GM12873 (cell line): ENCODE results near the gene OR6A2.

Experiments used
- CTCF ChIP-seq: IDR thresholded peaks from 2 replicates; pipeline ENCODE4 v1.5.1; 2012; ENCODE audit warnings: low read depth, mild to moderate bottlenecking, moderate library complexity, low read length, control low read depth; ENCODE audit not compliant: insufficient read depth; ENCODE audit errors: missing control alignments

The OR6A2 gene

DNA sequence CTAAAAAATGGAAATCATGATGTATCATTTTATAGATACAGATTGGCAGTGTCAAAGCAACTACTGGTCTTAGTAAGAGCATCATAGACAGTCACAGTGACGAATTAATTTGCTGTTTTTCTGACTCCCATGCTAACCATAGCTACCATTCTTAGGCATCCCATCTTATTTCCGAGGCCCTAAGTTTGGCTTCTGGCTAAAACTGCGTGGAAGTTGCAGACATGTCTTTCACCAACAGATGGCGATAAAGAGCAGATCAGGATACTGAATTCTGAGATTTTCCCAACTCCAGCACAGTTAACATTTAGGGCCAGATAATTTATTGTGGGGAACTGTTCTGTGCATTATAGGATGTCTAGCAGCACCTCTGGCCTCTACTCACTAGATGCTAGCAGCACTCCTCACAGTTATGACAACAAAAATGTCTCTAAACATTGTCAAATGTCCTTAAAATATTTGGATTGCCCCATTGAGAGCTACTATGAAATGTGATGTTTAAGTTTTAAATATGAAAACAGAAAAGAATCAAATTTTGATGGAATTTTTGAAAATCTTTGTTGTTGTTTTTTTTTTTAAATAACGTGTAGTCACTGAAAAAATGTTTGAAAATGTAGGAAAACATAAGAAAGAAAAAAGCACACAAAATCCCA is 44.1 kb downstream of the OR6A2 start:
- TF ChIP-seq CTCF: peak; percentile 84

DNA sequence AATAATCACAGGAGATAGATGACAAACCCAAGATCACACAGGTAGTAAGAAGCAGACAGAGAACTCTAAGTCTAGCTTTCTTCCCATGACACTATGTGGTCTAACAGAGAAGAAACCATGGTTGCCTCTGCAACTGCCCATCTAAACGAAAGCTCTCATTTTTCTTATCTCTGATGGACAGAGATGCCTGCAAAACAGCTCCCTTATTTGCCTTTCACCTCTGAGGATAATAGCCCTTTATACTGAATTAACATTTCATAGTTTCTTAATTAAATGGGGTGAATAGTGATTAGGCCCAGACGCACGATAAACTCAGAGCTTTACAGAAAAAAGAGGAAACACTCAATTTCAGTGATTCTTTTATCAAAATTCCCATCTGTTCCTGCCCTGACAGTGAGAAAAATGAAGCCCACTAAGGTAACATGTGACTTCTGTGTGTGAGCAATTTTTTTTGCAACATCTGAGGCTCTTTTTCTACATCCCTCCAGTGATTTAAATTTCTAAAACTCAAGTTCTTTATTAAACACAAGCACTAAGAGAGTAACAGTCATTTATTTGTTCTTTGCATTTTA is 52.3 kb downstream of the OR6A2 start:
- TF ChIP-seq CTCF: no peak

- TF ChIP-seq CTCF: no peak
Observed at GRCh38 chr11:6746626-6747025, 52.9 kb downstream of the OR6A2 start.

GRCh38 chr11:6746086-6746618 is 53.3 kb downstream of the OR6A2 start:
- TF ChIP-seq CTCF: no peak

- TF ChIP-seq CTCF: no peak
Observed at GRCh38 chr11:6745465-6746015, 53.9 kb downstream of the OR6A2 start.

GRCh38 chr11:6745018-6745417 is 54.5 kb downstream of the OR6A2 start:
- no peak for TF ChIP-seq CTCF

DNA sequence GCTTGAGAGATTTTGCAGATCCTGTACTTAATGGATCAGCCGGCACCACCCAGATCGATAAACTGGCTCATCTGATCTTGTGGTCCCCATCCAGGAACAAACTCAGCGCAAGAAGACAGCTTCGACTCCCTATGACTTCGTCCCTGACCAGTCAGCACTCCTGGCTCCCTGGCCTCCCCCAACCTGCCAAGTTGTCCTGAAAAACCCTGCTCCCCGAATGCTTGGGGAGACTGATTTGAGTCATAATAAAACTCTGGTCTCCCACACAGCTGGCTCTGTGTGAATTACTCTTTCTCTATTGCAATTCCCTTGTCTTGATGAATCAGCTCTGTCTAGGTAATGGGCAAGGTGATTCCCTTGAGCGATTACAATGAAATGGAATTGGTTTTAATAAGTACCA is 57.2 kb downstream of the OR6A2 start:
- TF ChIP-seq CTCF: no peak
